ENCODE results near the gene RTN4R.

The RTN4R gene

DNA sequence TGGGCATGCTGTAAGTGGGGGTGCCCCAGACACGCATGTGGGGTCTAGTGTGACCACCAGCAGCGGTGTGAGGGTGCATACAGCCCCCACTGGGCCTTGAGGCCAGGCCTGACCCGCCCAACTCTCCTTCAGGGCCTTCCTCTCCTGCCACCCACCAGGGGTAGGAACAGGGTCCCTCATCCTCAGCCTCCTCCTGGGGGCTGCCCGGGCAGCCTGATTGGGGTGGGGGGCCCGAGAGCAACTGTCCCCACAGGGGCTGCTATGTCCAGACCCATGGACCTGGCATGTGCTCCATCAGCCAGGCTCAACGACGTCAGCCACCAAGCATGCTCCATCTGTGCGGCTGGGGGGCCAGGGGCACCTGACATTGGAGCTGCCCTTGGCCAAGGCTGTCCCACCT lies 27.2 kb downstream of the RTN4R start:
- DNase-seq: no peak

DNA sequence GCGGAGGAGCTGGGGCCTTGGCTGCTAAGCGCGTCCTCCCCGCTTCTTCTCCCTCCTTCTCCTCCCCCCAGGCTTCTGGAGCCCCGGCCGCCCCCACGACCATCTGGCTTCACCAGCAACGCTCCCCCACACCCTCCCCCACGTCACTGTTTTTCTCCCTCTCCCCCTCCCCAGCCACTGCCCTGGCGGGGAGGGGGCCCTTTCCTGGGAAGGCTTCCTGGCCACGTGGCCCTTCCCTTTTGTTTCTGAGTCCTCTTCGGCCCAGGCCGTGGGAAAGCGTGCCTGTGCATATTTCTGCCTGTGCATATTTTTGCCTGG lies 27.7 kb downstream of the RTN4R start:
- DNase-seq: no peak

- no peak for DNase-seq
Observed at GRCh38 chr22:20239676-20240446, 28.3 kb downstream of the RTN4R start.

DNA sequence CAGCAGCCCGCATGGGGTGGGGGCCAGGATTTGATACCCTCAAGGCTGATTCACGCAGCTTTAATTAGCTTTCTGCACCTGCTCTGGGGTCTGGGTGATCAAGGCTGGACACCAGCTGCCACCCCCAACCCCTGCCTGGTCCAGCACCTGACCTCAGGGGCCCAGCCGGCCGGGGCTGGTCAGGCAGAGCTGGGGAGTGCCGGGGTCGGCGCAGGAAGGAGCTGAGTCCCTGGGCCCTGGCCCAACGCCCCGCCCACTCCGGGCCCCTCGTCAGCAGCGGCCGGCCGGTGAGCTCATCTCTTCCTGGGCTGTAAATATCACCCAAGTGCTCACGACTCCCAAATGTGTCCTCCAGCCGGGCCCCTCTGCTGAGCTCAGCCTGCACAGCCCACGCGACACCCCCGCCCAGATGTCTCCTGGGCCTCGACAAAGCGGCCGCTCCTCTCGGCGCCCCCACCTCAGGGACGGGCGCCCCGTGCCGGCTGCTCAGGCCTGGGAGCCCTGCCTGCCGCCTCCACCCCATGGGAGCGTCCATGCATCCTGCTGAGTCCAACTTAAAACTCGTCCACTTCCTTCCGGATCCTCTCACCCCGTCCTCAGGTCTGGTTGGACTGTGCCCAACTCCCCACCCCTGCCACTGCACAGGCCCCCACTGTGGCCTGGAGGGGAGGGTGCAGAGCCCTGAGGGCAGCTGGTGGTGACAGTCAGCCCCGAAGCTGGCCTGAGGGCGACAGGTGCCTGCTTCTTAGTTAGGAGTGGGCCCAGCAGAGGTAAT lies 29.0 kb downstream of the RTN4R start:
- DNase-seq: no peak

DNA sequence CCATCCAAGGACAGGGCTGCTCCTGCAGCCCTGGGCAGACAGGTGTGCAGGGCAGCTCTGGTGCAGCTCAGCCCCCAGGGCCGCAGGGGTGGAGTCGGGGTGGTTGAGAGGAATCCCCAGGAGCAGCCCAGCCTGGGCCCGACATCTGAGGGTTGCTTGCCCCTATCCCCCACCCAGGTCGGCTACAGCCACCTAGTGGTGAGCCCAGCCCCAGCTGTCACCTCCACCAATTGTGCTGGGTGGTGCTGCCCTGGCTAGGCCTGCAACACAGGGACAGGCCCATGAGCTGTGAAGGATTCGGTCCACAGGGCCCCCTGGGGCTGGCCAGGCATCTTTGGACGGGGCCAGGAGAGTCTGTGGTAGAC lies 29.6 kb downstream of the RTN4R start:
- peak; percentile 9 to 26 for DNase-seq

DNA sequence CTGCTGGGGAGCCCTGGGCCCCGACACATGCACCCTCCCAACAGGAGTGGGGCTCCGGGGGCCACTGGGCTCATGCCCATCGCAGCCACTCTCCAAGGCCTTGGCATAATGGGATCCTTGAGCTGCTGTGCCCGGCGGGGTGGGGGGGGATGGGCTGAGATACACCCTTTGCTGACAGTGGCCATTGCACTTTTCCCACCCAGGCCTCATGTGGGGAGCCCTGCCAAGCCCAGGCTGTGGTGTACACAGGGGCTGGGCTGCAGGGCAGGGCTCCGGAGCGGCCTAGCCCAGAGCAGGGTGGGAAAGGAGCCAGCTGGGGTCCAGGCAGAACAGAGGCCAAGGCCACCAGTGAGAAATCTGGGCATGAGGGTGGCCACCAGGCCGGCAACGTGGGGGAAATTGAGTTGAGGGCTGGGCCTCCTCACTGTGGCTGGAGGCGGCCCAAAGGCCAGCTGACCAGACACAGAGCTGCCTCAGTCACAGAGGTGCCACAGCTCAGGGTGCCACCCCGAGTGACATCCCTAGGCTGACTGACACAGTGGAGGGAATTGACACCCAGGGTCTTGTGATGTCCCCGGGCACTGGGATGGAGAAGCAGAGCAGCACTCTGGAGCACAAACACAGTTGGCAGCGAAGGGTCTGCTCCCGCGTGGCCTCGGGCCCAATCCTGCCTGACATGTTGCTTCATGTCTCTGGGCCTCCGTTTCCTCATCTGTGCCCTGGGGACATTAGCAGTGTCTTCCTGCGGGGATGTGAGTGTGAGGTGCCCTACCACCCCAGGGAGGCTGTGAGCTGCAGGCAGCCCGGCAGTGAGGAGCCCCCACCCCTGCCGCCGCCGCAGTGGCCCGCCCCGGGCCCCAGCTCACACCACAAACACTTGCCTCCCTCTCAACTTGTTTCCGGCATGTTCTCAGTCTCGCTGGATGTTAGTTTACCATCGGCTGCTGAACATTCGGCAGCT lies 30.4 kb downstream of the RTN4R start:
- no peak for DNase-seq

DNA sequence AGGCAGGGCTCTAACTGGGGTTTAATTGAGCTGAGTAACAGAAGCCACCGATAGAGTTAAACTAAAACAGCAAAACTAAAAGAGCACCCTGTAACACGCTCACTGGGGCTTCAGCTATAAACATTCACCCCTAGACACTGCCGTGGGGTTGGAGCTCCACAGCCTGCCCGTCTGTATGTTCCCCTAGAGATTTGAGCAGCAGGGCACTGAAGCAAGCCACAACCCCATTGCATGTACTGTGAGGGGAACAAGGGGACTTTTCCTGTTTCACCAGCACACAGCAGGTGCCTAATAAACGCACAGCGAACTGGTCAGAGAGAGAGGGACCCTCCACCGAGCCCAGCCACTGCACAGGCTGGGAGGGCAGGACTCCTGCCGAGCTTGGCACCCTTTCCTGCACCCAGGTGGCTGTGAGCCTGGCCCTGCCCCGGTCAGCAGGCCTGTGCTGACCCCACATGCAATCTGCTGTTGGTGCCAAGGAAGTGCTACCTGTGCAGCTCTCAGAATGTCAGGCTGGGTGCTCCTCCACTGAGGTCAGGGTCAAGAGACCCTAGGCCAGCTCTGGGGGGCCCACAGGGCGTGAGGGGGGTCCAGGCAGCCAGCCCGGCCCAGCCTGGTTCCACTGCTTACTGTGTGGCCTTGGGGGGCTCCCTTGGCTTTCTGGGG lies 31.9 kb downstream of the RTN4R start:
- DNase-seq: no peak

DNA sequence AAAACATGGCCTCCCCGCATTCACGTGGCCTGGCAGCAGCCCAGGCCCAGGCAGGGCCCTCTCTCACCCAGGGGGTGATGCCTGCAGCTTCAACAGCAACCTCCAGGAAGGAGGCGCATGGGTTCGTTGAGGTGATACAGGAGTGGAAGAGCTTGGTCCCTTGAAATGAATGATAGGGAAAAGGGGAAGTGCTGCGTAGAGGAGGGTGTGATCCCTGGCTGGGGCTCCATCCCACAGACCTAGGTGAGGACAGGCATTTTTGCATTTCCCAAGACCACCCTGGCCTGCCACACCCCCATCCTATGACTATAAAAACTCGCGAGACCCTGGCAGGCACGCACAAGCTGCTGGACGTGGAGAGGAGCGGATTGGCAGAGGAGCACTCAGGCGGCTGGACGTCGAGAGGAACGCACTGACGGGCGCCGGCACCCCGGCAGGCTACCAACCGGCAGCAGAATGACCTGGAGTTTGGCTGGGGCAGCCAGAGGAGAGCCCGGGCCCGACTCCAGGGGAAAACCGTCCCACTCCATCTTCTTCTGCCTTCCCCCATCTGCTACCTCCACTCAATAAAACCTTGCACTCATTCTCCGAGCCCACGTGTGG lies 32.6 kb downstream of the RTN4R start:
- no peak for DNase-seq

GRCh38 chr22:20234760-20235388 lies 33.2 kb downstream of the RTN4R start:
- no peak for DNase-seq

DNA sequence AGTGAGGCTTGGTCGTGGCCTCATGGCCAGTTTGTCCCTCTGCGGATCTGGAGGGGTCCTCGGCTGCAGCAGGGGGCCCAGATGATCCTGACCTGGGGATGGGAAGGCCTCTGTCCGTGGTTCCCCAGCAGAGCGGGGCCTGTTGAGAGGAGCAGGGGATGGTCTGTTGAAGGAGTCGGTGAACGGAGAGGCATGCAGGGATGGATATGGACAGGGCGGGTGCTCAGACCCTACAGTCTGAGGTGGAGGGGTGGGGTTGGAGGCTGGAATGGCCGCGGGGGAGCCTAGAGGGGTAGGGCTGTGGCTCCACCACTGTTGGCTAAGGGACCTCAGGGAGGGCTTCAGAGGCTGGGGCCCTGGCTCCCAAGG lies 33.8 kb downstream of the RTN4R start:
- DNase-seq: no peak

DNA sequence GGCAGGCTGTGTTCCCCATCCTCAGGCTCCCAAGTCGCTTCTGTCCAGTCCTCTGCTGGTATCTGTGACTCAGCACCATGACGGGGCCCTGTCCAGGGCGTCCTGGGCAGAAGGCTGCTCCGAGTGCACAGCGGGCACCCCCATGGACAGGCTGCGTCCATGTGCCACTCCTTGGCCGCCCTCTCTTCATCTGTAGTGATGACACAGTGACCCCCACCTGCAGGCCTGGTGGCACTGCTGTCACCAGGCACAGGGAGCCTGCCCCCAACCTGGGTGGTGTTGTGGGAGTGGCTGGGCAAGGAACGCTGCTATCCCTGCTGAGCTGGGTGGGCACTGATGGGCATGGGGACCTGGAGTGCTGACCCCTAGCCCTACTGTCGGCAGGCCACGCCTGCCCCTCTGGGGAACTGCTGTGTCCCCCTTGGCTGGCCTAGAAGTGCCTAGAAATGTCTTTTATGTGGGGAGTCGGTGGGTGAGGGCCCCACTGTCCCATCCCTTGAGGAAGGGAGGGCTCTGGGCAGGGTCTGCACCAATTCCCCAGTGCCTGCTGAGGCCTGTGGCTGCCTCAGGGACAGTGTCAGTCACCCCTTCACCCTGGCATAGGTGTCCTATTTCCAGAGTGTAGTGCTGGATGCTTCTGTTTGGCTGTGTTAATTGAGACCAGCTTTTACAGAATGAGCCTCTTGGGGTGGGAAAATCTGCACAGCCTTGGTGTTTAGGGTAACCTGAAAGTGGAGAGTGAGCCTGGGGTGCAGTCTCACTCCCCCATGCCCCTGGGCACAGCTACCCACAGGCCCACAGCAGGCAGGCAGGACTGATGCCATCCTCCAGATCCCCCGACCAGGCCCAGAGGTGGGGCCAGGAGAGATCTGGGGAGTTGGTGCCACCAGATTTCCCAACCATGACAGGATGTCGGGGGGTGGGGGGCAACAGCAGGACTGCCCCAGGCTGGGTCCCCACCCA lies 34.5 kb downstream of the RTN4R start:
- no peak for DNase-seq

- no peak for DNase-seq
Observed at GRCh38 chr22:20232781-20233180, 35.3 kb downstream of the RTN4R start.

GRCh38 chr22:20232237-20232598 lies 35.9 kb downstream of the RTN4R start:
- no peak for DNase-seq

- DNase-seq: no peak
Observed at GRCh38 chr22:20231514-20232236, 36.4 kb downstream of the RTN4R start.

GRCh38 chr22:20230777-20231420 lies 37.2 kb downstream of the RTN4R start:
- DNase-seq: no peak

DNA sequence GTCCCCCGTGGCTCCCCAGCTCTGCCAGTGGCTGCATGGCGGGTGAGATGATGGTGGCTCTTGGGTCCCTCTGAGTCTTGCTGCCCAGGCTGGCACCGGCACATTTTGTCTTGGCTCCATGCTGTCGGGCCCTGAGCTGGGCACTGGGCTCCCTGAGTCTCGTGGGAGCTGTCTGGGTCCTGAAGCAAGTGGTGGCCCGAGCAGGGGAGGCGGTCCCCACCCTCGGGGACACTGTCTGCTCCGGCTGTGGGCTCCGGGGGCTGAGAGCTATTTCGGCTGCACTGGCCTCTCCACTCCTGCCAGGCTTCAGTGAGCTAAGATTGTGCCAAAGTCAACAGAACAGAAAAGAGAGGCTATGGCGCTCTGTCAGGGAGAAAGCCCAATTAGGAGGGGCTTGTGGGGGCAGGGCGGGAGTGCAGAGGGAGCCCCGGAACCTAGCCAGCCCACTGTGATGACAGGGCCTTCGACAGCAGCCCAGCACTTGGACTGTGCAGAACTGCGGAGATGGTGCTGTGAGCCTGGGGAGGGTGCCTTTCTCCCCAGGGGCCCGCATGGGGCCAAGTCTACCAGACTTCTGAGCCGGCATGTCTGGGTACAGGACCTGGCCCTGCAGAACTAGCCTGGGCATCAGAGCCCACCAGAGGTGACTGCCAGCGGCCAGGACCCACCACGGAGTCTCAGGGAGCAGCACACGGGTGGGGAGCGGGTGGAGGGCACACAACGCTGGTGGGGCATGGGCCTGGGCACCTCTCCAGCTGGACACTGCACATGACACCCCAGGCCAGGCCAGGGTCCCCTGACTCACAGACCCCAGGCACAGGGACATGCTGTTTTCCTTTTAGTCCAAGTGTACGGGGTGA lies 38.0 kb downstream of the RTN4R start:
- DNase-seq: no peak

DNA sequence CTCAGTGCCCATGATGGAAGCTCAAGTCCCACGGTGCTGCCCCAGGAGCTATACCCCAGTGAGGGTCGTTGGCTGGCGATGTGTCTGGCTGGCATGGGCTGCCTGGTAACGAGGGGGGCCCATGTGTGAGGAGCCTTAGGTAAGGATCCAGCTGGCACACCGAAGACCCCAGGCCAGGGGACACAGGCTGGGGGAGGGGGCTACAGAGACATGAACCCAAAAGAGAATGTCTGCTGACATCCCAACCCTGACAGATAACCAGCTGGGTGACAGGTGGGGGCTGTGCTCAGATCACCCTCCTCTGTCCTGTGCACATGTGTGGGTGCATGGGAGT lies 39.2 kb downstream of the RTN4R start:
- DNase-seq: no peak

- DNase-seq: no peak
Observed at GRCh38 chr22:20228055-20228938, 39.8 kb downstream of the RTN4R start.
